HuH-7 (cell line): Measurements from ENCODE around the gene IVNS1ABP.
"Not testable (repeated sequence)": the region's sequence is repeated elsewhere in the genome, so short reads cannot be mapped to it uniquely, and the experiment has no call there.

Experiments
- DNase-seq: peaks from one replicate; pipeline ENCODE4 v3.0.0; 2011; ENCODE audit warnings: low spot score

IVNS1ABP gene

DNA sequence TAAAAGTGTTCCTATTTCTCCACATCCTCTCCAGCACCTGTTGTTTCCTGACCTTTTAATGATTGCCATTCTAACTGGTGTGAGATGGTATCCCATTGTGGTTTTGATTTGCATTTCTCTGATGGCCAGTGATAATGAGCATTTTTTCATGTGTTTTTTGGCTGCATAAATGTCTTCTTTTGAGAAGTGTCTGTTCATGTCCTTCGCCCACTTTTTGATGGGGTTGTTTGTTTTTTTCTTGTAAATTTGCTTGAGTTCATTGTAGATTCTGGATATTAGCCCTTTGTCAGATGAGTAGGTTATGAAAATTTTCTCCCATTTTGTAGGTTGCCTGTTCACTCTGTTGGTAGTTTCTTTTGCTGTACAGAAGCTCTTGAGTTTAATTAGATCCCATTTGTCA lies 64.6 kb downstream of the IVNS1ABP start:
- not testable (repeated sequence) for DNase-seq

- DNase-seq = not testable (repeated sequence)
Measured at GRCh38 chr1:185251928-185252327, 65.1 kb downstream of the IVNS1ABP start.

GRCh38 chr1:185250063-185250462 lies 67.0 kb downstream of the IVNS1ABP start:
- DNase-seq = no peak

GRCh38 chr1:185249563-185249962 lies 67.5 kb downstream of the IVNS1ABP start:
- DNase-seq = no peak
